Measurements from ENCODE around the gene TBL1Y. TPM values are rescaled to one million over a fixed set of nuclear protein-coding genes. Genes with fewer than 3 reads are reported as not detected.
A peak's percentile ranks its signal among the peaks of the same experiment; 100 is the strongest.
"Not testable (repeated sequence)": the region's sequence is repeated elsewhere in the genome, so short reads cannot be mapped to it uniquely, and the experiment has no call there.

Gene TBL1Y
- total RNA-seq: not detected in 2 replicates

- Mint-ChIP-seq H3K9me3 (no peaks in the 10 kb centered on the region), H3K36me3 (ENCODE audit: low read depth) (no peaks in the 10 kb centered on the region), H3K4me3 (ENCODE audit: low read depth) (peak within 1 kb of the TSS; percentile 5), H3K27me3 (ENCODE audit: low read depth) (peaks cover 24% of the 10 kb centered on the region), H3K27ac (no peak within 1 kb of the TSS), H3K4me1 (ENCODE audit: low read depth) (peaks cover 7% of the 10 kb centered on the region)
- no peak for DNase-seq (ENCODE audit: low spot score)
- intact Hi-C loops (cut with micrococcal nuclease): no loop called here
These were observed at the start of gene TBL1Y for GRCh38 chrY:6910372-6911252. TBL1Y (plus strand) TSS chrY:6910697; CDS start chrY:7025085, 114,388 bp downstream.

- no peaks in the 10 kb centered on the region for H3K27me3 Mint-ChIP-seq (ENCODE audit: low read depth)
- H3K36me3 Mint-ChIP-seq (ENCODE audit: low read depth): no peaks in the 10 kb centered on the region
- H3K27ac Mint-ChIP-seq: no peak overlapping the region
These were observed 16.0 kb upstream of the TBL1Y start for GRCh38 chrY:6894496-6894895.

GRCh38 chrY:6895236-6895635, 15.3 kb upstream of the TBL1Y start:
- H3K27me3 Mint-ChIP-seq (ENCODE audit: low read depth): no peaks in the 10 kb centered on the region
- no peak overlapping the region for H3K27ac Mint-ChIP-seq
- intact Hi-C loops (cut with micrococcal nuclease): no loop called here
- H3K36me3 Mint-ChIP-seq (ENCODE audit: low read depth): no peaks in the 10 kb centered on the region
- H3K4me1 Mint-ChIP-seq (ENCODE audit: low read depth): no peaks in the 10 kb centered on the region
- DNase-seq (ENCODE audit: low spot score): no peak
- H3K4me3 Mint-ChIP-seq (ENCODE audit: low read depth): no peak overlapping the region
- no peaks in the 10 kb centered on the region for H3K9me3 Mint-ChIP-seq

More at GRCh38 chrY:6894496-6894895, 16.0 kb upstream of the TBL1Y start:
- H3K4me1 Mint-ChIP-seq (ENCODE audit: low read depth): no peaks in the 10 kb centered on the region
- no peak overlapping the region for H3K4me3 Mint-ChIP-seq (ENCODE audit: low read depth)
- no peaks in the 10 kb centered on the region for H3K9me3 Mint-ChIP-seq
- DNase-seq (ENCODE audit: low spot score): no peak
- intact Hi-C loops (cut with micrococcal nuclease): no loop called here

GRCh38 chrY:6902116-6902515, 8.4 kb upstream of the TBL1Y start:
- H3K27me3 Mint-ChIP-seq (ENCODE audit: low read depth); H3K27ac Mint-ChIP-seq; H3K4me1 Mint-ChIP-seq (ENCODE audit: low read depth); H3K9me3 Mint-ChIP-seq; DNase-seq (ENCODE audit: low spot score); intact Hi-C loops (cut with micrococcal nuclease); H3K36me3 Mint-ChIP-seq (ENCODE audit: low read depth); H3K4me3 Mint-ChIP-seq (ENCODE audit: low read depth): not testable (repeated sequence)

GRCh38 chrY:6907591-6907990, 2.9 kb upstream of the TBL1Y start:
- Mint-ChIP-seq H3K4me1 (ENCODE audit: low read depth) (peaks cover 7% of the 10 kb centered on the region), H3K9me3 (no peaks in the 10 kb centered on the region), H3K27ac (no peak overlapping the region), H3K36me3 (ENCODE audit: low read depth) (no peaks in the 10 kb centered on the region), H3K4me3 (ENCODE audit: low read depth) (no peak overlapping the region), H3K27me3 (ENCODE audit: low read depth) (peaks cover 17% of the 10 kb centered on the region)
- no peak for DNase-seq (ENCODE audit: low spot score)
- intact Hi-C loops (cut with micrococcal nuclease): no loop called here

- H3K4me1 Mint-ChIP-seq (ENCODE audit: low read depth); H3K4me3 Mint-ChIP-seq (ENCODE audit: low read depth); intact Hi-C loops (cut with micrococcal nuclease); H3K9me3 Mint-ChIP-seq; H3K36me3 Mint-ChIP-seq (ENCODE audit: low read depth); DNase-seq (ENCODE audit: low spot score); H3K27ac Mint-ChIP-seq: not testable (repeated sequence)
- peaks cover 20% of the 10 kb centered on the region for H3K27me3 Mint-ChIP-seq (ENCODE audit: low read depth)
These were observed 2.5 kb upstream of the TBL1Y start for GRCh38 chrY:6908021-6908420.

GRCh38 chrY:6909118-6909521, 1.4 kb upstream of the TBL1Y start:
- peaks cover 24% of the 10 kb centered on the region for H3K27me3 Mint-ChIP-seq (ENCODE audit: low read depth)
- intact Hi-C loops (cut with micrococcal nuclease): no loop called here
- H3K4me3 Mint-ChIP-seq (ENCODE audit: low read depth): peak overlapping the region; percentile 1
- no peak for DNase-seq (ENCODE audit: low spot score)
- H3K4me1 Mint-ChIP-seq (ENCODE audit: low read depth): peaks cover 7% of the 10 kb centered on the region
- no peaks in the 10 kb centered on the region for H3K36me3 Mint-ChIP-seq (ENCODE audit: low read depth)
- H3K27ac Mint-ChIP-seq: no peak overlapping the region
- H3K9me3 Mint-ChIP-seq: no peaks in the 10 kb centered on the region

GRCh38 chrY:6909856-6910255, 641 bp upstream of the TBL1Y start:
- H3K4me3 Mint-ChIP-seq (ENCODE audit: low read depth): peak overlapping the region; percentile 5
- DNase-seq (ENCODE audit: low spot score): no peak
- no peak overlapping the region for H3K27ac Mint-ChIP-seq
- H3K9me3 Mint-ChIP-seq: no peaks in the 10 kb centered on the region
- peaks cover 7% of the 10 kb centered on the region for H3K4me1 Mint-ChIP-seq (ENCODE audit: low read depth)
- no peaks in the 10 kb centered on the region for H3K36me3 Mint-ChIP-seq (ENCODE audit: low read depth)
- H3K27me3 Mint-ChIP-seq (ENCODE audit: low read depth): peaks cover 24% of the 10 kb centered on the region
- intact Hi-C loops (cut with micrococcal nuclease): no loop called here

- H3K27ac Mint-ChIP-seq: no peak within 1 kb of the TSS
- no peak within 1 kb of the TSS for H3K4me3 Mint-ChIP-seq (ENCODE audit: low read depth)
- intact Hi-C loops (cut with micrococcal nuclease): no loop called here
- H3K9me3 Mint-ChIP-seq: no peaks in the 10 kb centered on the region
- H3K4me1 Mint-ChIP-seq (ENCODE audit: low read depth): peaks cover 7% of the 10 kb centered on the region
- DNase-seq (ENCODE audit: low spot score): no peak
- H3K27me3 Mint-ChIP-seq (ENCODE audit: low read depth): peaks cover 24% of the 10 kb centered on the region
- no peaks in the 10 kb centered on the region for H3K36me3 Mint-ChIP-seq (ENCODE audit: low read depth)
These were observed 870 bp downstream of the TBL1Y start, which contains the start of gene AMELY for GRCh38 chrY:6911253-6911881. AMELY (minus strand) TSS chrY:6911752; CDS start chrY:6872608, 39,144 bp downstream.

- H3K9me3 Mint-ChIP-seq: no peaks in the 10 kb centered on the region
- no peak overlapping the region for H3K4me3 Mint-ChIP-seq (ENCODE audit: low read depth)
- no peak for DNase-seq (ENCODE audit: low spot score)
- intact Hi-C loops (cut with micrococcal nuclease): no loop called here
- H3K4me1 Mint-ChIP-seq (ENCODE audit: low read depth): peaks cover 7% of the 10 kb centered on the region
- H3K27ac Mint-ChIP-seq: no peak overlapping the region
- H3K36me3 Mint-ChIP-seq (ENCODE audit: low read depth): no peaks in the 10 kb centered on the region
- H3K27me3 Mint-ChIP-seq (ENCODE audit: low read depth): peaks cover 23% of the 10 kb centered on the region
These were observed 2.9 kb downstream of the TBL1Y start for GRCh38 chrY:6913362-6913761.

- Mint-ChIP-seq H3K4me3 (ENCODE audit: low read depth) (no peak overlapping the region), H3K27ac (no peak overlapping the region), H3K27me3 (ENCODE audit: low read depth) (no peaks in the 10 kb centered on the region), H3K36me3 (ENCODE audit: low read depth) (no peaks in the 10 kb centered on the region), H3K9me3 (no peaks in the 10 kb centered on the region), H3K4me1 (ENCODE audit: low read depth) (no peaks in the 10 kb centered on the region)
- intact Hi-C loops (cut with micrococcal nuclease): no loop called here
- DNase-seq (ENCODE audit: low spot score): no peak
These were observed 10.6 kb downstream of the TBL1Y start for GRCh38 chrY:6921061-6921460.

GRCh38 chrY:6928265-6928664, 17.8 kb downstream of the TBL1Y start:
- no peaks in the 10 kb centered on the region for H3K9me3 Mint-ChIP-seq
- no peaks in the 10 kb centered on the region for H3K36me3 Mint-ChIP-seq (ENCODE audit: low read depth)
- no peaks in the 10 kb centered on the region for H3K4me1 Mint-ChIP-seq (ENCODE audit: low read depth)
- H3K27ac Mint-ChIP-seq: no peak overlapping the region
- H3K27me3 Mint-ChIP-seq (ENCODE audit: low read depth): no peaks in the 10 kb centered on the region
- intact Hi-C loops (cut with micrococcal nuclease): no loop called here
- no peak overlapping the region for H3K4me3 Mint-ChIP-seq (ENCODE audit: low read depth)
- DNase-seq (ENCODE audit: low spot score): no peak

- H3K4me3 Mint-ChIP-seq (ENCODE audit: low read depth): no peak overlapping the region
- DNase-seq (ENCODE audit: low spot score): no peak
- H3K27me3 Mint-ChIP-seq (ENCODE audit: low read depth): no peaks in the 10 kb centered on the region
- no peak overlapping the region for H3K27ac Mint-ChIP-seq
- H3K9me3 Mint-ChIP-seq: no peaks in the 10 kb centered on the region
- no peaks in the 10 kb centered on the region for H3K36me3 Mint-ChIP-seq (ENCODE audit: low read depth)
- no peaks in the 10 kb centered on the region for H3K4me1 Mint-ChIP-seq (ENCODE audit: low read depth)
- intact Hi-C loops (cut with micrococcal nuclease): no loop called here
These were observed 18.7 kb downstream of the TBL1Y start for GRCh38 chrY:6929237-6929636.

Data from activated T-helper 2 cell treated with anti-CD3 and anti-CD28 coated beads, Interferon-gamma antibody, Interleukin-2, Interleukin-4, amounts not matched to agents 10 μg/mL and 5 μg/mL and 100 μg/mL, durations not matched to agents 14 hours and 24 hours and 36 hours (primary cell).